ENCODE data around the gene RRP1B.
"Not testable (repeated sequence)": the region's sequence is repeated elsewhere in the genome, so short reads cannot be mapped to it uniquely, and the experiment has no call there.

The RRP1B gene

GRCh38 chr21:43679951-43680350 is 20.6 kb downstream of the RRP1B start:
- no peak for DNase-seq

GRCh38 chr21:43680421-43680820 is 21.1 kb downstream of the RRP1B start:
- not testable (repeated sequence) for DNase-seq

- no peak for DNase-seq
Measured at GRCh38 chr21:43681650-43682049, 22.3 kb downstream of the RRP1B start.

GRCh38 chr21:43684424-43684823 is 25.1 kb downstream of the RRP1B start:
- DNase-seq: no peak

GRCh38 chr21:43686811-43687565 is 27.6 kb downstream of the RRP1B start:
- no peak for DNase-seq

- no peak for DNase-seq
Measured at GRCh38 chr21:43687566-43688399, 28.4 kb downstream of the RRP1B start.

- no peak for DNase-seq
Measured at GRCh38 chr21:43688906-43689305, 29.5 kb downstream of the RRP1B start.

GRCh38 chr21:43689556-43690337 is 30.4 kb downstream of the RRP1B start:
- DNase-seq: no peak

- no peak for DNase-seq
Measured at GRCh38 chr21:43690346-43690745, 31.0 kb downstream of the RRP1B start.

- no peak for DNase-seq
Measured at GRCh38 chr21:43691086-43691795, 31.9 kb downstream of the RRP1B start.

- DNase-seq: no peak
Measured at GRCh38 chr21:43691801-43692200, 32.4 kb downstream of the RRP1B start.

GRCh38 chr21:43692949-43693348 is 33.6 kb downstream of the RRP1B start:
- no peak for DNase-seq

GRCh38 chr21:43693981-43694380 is 34.6 kb downstream of the RRP1B start:
- DNase-seq: no peak

- DNase-seq: no peak
Measured at GRCh38 chr21:43694437-43695079, 35.2 kb downstream of the RRP1B start.

- DNase-seq: no peak
Measured at GRCh38 chr21:43696214-43696613, 36.9 kb downstream of the RRP1B start.

- no peak for DNase-seq
Measured at GRCh38 chr21:43697758-43698643, 38.6 kb downstream of the RRP1B start.

GRCh38 chr21:43699492-43699777 is 40.1 kb downstream of the RRP1B start:
- not testable (repeated sequence) for DNase-seq

- DNase-seq: no peak
Measured at GRCh38 chr21:43699933-43700599, 40.7 kb downstream of the RRP1B start.

- DNase-seq: no peak
Measured at GRCh38 chr21:43701936-43702784, 42.8 kb downstream of the RRP1B start.

- DNase-seq: no peak
Measured at GRCh38 chr21:43702785-43703034, 43.4 kb downstream of the RRP1B start.
